GM18508 (cell line): ENCODE measurements around the gene PYGB.

ENCODE experiments used
- ATAC-seq: cut with Tn5 transposase; IDR thresholded peaks from one replicate; pipeline ENCODE4 v1.9.1; 2021; ENCODE audit warnings: moderate number of reproducible peaks; ENCODE audit not compliant: insufficient read depth, unreplicated experiment

PYGB gene

DNA sequence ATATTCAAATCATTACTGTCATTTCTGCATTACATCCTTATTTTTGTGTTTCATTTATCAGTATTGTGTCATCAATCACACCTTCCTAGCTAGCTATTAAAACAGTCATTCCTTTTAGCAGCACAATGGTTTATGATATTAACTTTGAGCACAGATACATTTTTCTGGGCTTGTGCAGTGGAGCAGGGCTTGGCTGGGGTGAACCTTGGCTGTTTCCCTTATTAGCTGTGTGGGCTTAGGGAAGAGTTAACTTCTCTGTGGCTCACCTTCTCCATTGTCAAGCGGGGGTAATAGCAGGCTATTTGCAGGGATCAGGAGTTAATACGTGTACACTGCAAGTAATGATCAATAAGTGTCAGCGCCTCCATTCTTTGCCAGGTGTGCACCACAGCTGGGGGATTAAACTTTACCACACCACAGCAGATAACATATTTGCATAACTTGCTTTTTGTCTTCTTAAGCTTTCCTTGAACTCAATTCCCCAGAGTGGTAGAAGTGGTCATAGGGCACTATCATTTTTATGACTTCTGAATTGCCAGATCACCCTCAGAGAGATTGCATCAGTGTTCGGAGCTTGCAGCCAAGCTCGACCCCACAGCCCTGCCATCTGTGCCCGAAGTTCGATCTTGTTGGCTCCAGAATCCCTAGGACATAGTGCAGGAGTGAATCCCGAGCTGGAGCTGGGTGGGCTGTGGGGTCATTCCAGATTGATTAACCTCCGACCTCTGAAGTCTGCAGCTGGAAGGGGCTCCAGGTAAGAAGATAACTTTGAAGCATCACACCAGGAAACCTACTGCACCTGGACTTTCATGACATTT lies 1.5 kb upstream of the PYGB start:
- ATAC-seq = no peak

DNA sequence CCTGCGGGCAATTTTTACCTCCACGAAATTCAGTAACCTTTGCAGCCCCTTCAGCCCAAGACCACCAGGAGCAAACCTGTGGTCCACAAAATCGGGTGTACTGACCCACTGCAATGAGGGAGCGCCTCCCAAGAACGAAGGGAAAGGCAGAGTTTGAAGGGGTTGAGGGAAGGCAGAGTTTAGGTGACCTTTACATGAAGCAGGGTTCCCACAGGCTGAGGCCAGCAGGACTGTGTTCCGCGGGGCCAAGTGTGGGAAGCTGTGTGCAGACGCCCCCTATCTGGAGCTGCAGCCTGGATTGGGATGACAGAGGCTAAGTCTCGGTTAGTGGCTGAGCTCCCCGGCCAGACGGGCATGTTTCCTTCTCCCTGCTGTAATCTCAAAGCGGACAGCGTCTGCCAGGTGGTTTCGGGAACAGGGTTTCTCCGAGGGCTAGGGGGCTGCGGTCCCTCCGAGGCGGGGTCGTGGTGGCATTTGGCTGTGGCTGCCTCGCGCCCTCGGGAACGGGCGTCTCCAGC lies 826 bp upstream of the PYGB start:
- ATAC-seq = no peak

DNA sequence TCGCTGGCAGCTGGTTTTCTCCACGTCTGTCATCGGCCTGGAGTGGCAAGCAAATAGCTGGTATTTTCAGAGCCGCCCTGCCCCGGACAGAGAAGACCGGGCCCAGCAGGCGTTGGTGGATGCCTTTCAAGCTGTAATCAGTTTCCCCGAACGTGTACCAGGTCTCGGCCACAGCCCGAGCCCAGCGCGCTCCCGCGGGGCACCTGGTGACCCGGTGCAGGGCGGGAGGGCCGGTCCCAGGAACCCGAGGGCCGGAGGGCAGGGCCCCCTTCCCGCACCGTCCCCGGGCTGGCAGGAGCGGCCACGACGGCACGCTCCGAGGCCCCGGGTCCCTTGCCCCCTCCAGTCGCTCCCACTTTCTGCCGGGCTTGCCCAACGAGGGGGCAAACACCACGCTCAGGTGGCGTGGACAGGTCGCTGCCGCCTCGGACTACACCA lies 348 bp upstream of the PYGB start:
- peak; percentile 24 for ATAC-seq

- ATAC-seq = no peak
Measured at GRCh38 chr20:25248786-25249172, 894 bp downstream of the PYGB start.

GRCh38 chr20:25249198-25249931 lies 1.5 kb downstream of the PYGB start:
- ATAC-seq = no peak

GRCh38 chr20:25250508-25250907 lies 2.6 kb downstream of the PYGB start:
- ATAC-seq = no peak

- ATAC-seq = no peak
Measured at GRCh38 chr20:25251019-25251418, 3.1 kb downstream of the PYGB start.

GRCh38 chr20:25251558-25251957 lies 3.7 kb downstream of the PYGB start:
- ATAC-seq = no peak

DNA sequence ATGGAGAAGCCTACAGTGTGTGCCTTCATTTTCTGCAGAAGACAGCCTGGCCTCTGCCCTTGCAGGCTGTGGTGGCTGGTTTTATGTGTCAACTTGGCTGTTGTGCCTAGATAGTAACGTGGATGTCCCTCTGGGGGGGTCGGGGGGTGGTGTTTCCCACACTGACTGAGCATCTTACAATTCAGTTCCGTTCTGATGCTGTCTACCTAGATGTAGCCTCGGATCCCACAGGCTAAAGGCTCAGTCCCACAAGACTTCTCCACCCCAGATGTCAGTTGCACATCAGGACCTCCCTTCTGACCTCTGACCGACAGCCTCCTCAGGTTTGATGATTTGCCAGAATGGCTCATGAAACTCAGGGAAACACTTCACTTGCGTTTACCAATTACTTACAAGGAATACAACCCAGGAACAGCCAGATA lies 4.4 kb downstream of the PYGB start:
- no peak for ATAC-seq

- ATAC-seq = no peak
Measured at GRCh38 chr20:25252686-25253421, 5.0 kb downstream of the PYGB start.

DNA sequence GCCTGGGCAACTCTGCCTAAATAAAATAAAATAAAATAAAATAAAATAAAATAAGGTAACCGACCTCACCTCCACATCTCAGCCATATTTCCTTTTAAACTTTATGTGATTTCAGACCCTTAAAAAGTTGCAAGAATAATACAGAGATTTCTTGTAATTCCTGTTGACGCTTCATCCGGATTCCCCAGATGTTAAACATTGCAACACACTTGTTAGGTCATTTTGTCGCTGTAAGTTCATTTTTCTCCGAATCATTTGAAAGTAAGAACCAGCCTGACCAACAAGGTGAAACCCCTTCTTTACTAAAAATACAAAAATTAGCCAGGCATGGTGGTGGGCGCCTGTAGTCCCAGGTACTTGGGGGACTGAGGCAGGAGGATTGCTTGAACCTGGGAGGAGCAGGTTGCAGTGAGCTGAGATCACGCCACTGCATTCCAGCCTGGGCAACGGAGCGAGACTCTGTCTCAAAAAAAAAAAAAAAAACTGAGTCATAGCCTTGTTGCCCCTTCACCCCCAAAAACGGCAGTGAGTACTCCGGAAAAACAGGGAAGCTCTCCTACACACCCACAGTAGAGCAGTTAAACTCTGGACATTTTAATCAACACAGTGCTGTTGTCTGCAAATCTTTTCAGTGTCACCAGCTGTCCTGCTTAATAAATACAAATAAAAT lies 5.9 kb downstream of the PYGB start:
- no peak for ATAC-seq

- no peak for ATAC-seq
Measured at GRCh38 chr20:25254571-25254970, 6.7 kb downstream of the PYGB start.

DNA sequence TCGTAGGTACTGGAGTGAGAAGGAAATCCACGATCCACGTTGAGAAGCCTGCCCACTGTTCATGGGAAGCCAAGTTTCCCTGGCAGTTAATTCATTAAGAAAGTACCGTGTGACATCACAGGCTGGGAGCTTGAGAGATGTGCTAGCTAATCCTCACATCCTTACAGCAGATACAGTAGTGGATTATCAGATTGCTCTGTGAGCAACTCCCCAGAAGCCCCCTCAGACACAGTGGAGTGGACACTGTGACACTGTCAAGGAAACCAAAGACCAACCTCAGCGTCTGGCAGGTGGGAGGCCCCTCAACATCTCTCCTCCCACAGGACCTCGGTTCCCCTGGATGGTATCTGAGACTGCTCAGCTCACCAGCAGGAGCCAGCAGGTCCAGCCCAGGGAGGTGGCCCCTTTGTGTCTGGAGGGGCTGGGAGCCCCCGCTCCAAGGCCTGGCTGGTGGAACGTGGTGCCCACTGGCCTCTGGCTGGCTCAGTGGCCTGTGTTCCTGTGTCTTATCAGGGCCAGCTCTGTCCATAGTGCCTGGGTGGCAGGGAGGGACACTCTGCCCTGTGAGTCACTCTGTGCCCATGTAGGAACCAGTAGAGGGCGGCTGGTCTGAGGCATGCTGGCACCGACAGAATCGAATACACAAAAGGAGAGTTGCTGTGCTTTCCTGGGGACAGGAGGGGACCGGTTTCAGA lies 7.2 kb downstream of the PYGB start:
- ATAC-seq = no peak

DNA sequence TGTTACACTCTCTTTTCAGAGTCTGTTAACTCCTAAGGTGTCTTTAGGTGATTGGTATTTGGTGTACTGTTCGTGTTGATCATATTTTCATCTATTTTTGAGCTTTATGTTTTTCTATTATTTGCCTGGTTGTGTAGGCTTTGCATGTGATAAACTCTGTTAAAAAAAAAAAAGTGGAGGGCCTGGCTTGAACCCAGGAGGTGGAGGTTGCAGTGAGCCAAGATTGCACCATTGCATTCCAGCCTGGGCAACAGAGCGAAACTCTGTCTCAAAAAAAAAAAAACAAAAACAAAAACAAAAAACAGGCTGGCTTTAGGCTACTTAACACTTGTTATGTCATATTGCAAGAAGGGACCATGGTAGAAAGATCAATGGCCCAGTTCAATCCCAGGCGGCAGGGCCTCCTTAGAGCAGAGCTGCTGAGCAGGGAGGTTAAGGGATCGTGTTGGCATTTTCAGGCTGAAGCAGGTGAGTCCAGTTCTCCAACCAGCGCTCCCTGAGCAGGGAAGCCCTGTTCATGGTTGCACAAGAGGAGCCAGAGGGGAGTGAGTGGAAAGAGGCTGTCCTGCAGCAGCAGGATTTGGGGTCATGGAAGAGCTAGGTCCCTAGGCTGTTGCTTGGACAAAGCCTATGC lies 8.5 kb downstream of the PYGB start:
- ATAC-seq = no peak

DNA sequence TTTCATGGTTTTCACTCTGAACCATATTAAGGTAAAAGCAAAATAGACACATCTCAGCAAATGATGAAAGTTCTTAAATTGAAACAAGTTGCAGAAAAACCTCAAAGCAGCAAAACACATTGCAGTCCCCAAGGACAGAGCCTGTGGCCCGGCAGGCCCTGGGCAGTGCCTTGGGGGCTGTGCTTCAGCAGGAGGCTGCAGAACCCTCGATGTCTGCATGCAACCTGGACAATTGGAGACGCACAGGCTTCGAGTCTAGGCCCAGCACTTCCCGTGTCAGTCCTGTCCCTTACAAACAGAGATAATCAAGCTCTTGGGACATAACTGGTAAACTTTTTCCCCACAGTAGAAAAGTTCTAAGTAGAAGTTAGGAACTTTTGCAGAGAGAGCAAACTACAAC lies 9.2 kb downstream of the PYGB start:
- no peak for ATAC-seq

GRCh38 chr20:25257756-25258475 lies 10.0 kb downstream of the PYGB start:
- ATAC-seq = no peak

DNA sequence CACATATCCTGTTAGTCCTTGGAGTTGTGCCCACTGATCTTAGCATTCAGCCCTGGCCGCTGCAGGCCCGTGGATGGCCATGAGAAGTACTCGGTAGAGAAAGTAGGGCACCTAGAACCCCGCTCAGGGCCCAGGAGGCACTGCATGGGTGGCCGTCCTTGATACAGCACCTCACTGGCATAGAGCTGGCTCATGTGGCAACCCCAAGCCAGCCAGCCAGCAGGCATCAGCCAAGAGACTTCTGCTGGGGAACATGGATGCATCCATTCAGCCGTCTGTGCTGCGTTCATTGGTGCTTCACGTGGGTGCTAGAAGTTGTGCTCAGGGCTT lies 10.6 kb downstream of the PYGB start:
- no peak for ATAC-seq

- no peak for ATAC-seq
Measured at GRCh38 chr20:25258828-25259227, 10.9 kb downstream of the PYGB start.

GRCh38 chr20:25259358-25259757 lies 11.5 kb downstream of the PYGB start:
- ATAC-seq = no peak
